ENCODE measurements around the gene FALEC. TPM values are rescaled to one million over a fixed set of nuclear protein-coding genes. Genes with fewer than 3 reads are reported as not detected.

The FALEC gene
- total RNA-seq: not detected in 2 replicates

DNA sequence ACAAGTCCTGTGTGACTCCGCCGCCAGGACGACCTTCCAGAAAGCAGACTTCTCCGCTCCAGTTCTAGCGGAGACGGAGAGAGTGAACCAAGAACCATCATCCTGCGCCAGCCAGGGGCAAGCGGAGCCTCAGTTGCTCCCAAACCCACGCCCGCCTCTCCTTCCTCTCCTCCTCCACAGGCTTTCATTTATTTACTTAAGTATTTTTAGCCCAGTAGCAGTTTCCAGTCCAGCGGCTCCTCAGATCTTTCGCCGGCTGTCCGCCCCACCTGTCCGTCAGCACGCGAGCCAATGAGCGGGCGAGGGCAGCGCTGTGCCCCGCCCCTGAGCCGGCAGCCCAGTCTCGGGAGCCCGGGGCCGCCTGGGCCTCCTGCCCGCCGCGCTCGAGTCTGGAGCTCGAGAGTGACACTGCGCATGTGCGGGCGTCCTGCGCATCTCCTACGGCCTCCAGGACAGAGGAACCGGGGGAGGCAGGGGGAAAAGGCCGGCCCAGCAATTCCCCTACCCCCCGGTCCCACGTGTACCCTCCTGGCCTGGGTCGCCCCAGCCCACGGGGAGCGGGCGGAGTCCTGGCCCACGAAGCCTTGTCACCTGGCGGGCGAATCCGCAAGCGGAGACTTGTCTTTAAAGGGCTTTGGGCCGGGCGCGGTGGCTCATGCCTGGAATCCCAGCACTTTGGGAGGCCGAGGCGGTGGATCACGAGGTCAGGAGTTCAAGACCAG is at the start of gene FALEC:
TSS of gene FALEC (plus strand) at position 425 of the 722 bp plus-strand sequence.
- peak; percentile 72 to 95 for DNase-seq (ENCODE audit: low read depth in 2 of 2)

DNA sequence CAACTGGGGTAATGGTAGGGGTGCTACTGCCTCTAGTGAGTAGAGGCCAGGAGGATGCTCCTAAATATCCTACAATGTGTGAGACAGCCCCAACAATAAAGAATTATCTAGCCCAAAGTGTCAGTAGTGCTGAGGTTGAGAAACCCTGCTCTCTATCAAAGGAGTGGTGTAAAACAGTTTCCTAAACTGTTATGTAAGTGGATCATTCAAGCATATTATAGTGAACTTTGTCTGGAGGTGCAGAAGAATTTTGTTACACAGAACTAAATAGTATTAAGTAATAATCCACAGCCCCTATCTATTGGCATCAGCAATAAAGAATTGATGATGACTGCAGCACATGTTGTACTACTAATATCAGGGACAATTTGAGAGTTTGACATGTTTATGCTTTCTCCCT is 48.6 kb upstream of the FALEC start:
- DNase-seq (ENCODE audit: low read depth in 2 of 2): no peak

- no peak for DNase-seq (ENCODE audit: low read depth in 2 of 2)
Measured at GRCh38 chr1:150469291-150469690, 46.3 kb upstream of the FALEC start.

DNA sequence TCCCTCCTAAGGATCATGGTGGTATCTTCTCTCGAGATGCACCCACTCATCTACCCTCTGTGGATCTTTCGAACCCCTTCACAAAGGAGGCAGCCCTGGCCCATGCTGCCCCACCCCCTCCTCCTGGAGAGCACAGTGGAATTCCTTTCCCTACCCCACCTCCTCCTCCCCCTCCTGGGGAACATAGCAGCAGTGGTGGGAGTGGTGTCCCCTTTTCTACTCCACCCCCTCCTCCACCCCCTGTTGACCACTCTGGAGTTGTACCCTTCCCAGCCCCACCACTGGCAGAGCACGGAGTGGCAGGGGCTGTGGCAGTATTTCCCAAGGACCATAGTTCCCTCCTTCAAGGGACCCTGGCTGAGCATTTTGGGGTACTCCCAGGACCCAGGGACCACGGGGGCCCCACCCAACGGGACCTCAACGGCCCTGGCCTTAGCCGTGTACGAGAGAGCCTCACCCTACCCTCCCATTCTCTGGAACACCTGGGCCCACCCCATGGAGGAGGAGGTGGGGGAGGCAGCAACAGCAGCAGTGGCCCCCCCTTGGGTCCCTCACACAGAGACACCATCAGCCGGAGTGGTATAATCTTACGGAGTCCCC is 42.9 kb upstream of the FALEC start:
- DNase-seq (ENCODE audit: low read depth in 2 of 2): no peak

GRCh38 chr1:150473659-150474058 is 41.9 kb upstream of the FALEC start:
- DNase-seq (ENCODE audit: low read depth in 2 of 2): no peak

DNA sequence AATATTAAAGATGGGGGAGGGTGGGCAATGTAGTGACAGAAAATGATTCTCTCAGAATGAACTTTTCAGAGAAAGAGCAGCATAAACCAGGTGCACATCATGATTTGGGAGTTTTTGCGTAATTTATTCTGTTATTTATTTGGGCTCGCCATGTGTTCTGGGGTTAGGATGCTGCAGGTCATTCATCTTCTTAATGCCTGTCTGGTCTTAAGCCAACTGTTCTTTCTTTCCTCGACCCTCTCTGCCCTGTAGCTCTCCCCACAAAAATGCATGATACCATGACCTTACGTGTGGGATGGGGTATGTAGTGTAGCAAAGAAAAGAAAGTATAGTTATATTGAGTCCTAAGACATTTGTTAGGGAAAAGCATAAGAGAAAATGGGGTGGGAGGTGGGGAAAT is 40.7 kb upstream of the FALEC start:
- DNase-seq (ENCODE audit: low read depth in 2 of 2): no peak

DNA sequence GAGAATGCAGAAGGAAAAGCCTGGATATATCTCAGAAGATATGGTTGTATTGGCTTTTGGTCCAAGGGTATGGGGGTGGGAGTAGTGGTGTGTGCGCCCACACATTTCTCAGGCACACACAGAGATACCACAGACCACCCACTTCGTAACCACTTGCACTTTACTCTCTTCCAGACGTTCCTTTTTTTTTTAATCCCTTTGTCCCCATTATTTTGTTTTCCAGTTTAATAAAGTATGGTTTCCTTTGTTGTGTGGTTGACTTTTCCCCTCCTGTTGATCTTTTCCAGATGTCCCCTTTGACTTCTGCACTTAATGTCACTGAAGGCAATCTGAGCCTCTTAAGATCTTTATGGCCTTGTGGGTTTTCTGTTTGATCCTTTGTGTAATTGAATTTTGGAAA is 38.8 kb upstream of the FALEC start:
- DNase-seq (ENCODE audit: low read depth in 2 of 2): no peak

DNA sequence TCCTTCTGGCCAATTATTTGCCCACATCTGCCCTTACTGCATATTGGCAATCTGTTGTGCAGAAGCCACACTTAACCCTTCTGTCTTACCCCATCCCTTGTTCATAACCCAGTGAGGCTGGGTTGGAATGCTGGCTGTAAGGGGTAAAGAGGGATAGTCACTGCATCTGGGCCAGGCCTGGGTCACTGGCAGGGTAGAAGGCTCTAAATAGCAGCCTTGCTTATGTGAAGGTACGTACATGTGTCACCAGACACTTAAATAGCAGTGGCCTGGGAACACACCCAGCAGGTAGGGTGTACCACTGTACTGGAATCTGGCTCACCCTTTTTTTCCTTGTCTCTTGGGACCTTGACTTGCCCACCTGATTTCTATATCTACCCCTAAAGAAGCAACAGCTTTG is 38.2 kb upstream of the FALEC start:
- DNase-seq (ENCODE audit: low read depth in 2 of 2): no peak

DNA sequence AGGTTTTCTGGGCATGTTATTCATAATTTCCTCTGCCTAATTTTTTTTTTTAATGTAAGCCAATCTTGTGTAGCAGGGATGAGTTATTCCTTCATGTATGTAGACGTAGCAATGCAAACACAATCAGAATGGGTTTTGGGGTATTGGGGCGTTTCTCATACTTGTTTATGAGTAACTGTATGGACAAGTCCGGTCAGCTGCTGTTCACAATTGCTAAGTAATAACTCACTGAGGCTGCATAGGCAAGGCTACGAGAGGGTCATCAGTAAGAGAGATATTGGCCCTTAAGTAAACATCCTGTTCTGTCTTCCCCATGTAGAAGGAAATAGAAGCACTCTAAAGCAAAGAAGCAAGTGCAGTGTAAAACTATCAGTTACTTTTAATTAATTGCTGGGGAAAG is 37.8 kb upstream of the FALEC start:
- DNase-seq (ENCODE audit: low read depth in 2 of 2): peak in 1 of 2 donors; percentile 21

GRCh38 chr1:150479370-150479769 is 36.2 kb upstream of the FALEC start:
- no peak for DNase-seq (ENCODE audit: low read depth in 2 of 2)

DNA sequence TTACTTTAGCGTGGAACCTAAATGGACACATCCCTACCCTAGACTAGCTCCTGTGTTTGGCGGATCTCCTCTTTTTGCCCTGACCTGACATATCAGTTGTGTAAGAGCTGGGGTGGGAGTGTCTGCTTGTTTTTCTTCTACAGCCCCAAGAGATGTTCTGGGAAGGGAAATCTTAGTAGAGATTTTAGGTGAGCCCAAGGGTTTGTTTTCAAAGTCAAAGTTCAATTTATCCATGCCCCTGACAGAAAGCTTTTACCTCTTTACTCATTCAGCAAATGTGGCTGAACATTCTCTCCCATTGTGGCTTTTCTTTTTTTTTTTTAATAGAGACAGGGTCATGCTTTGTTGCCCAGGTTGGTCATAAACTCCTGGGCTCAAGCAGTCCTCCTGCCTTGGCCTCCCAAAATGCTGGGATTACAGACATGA is 35.6 kb upstream of the FALEC start:
- no peak for DNase-seq (ENCODE audit: low read depth in 2 of 2)

DNA sequence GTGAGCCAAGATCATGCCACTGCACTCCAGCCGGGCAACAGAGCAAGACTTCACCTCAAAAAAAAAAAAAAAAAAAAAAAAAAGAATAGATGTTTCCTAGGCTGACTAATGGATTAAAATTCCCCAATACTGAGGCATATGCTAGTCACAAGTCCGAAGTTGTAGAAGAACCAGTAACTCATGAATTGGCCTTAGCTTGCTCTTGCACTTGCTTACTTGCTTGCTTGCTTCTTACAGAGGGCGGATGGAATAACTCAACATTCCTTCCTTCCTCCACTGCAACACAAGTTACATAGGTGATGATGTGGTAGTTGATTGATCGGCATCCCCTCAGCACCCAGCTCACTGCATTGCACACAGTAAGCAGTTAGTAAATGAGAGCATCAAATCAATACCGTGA is 31.1 kb upstream of the FALEC start:
- DNase-seq (ENCODE audit: low read depth in 2 of 2): no peak

DNA sequence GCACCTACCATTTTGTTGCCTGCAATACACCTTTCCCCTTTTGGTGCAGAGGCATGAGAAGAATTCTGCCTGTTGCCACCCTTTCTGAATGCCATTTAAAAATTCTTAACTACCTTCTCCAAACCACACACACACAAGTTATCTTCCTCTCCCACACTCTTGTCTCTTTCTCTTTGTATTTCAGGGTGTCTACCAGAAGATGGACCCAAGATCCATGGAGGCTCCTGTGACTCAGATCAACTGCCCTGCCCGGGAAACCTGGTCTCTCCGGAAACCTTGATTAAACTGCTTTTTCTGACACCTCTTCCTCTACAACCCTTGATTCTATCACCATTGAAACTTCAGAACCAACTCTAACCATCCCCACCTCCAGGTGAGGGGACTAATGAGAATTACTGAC is 30.7 kb upstream of the FALEC start:
- DNase-seq (ENCODE audit: low read depth in 2 of 2): peak in 1 of 2 donors; percentile 13

DNA sequence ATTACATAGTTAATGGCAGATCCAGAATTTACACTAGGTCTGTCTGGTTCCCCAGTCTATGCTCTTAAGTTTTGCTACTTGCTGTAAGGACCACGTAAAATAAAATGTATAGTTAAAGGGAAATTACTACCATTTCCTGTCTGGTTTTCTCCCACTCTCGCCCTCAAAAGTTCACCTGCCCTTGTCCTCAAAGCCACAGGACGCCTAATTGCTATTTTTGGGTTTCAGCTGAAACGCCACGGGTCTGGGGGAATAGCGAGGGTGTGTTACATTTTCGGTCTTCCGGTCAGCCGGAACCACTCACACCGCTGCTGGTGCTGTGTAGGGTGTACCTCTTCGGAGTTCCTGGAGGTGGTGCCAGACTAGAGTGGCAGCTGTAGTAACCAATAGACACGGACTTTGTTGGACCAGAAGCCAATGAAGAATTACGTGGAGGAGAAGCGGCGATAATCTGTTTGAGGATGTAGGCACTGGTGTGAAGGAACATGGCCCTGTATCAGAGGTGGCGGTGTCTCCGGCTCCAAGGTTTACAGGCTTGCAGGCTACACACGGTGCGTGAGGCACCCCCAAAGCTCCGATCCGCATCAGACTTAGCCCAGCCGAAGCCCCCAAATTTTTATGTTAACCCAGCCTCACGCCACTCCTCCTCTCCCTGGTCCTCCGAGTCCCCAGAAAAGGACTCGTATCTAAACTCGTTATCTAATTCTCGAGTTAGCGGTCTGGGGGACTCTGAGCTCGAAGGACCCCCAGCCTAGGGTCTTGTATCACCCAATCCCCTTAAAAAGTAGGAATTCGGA is 28.4 kb upstream of the FALEC start, which contains the start of gene TARS2:
TSS of gene TARS2 (plus strand) at position 454 of the 797 bp plus-strand sequence. CDS start at position 486, 32 bp downstream.
- peak; percentile 98 to 99 for DNase-seq (ENCODE audit: low read depth in 2 of 2)

DNA sequence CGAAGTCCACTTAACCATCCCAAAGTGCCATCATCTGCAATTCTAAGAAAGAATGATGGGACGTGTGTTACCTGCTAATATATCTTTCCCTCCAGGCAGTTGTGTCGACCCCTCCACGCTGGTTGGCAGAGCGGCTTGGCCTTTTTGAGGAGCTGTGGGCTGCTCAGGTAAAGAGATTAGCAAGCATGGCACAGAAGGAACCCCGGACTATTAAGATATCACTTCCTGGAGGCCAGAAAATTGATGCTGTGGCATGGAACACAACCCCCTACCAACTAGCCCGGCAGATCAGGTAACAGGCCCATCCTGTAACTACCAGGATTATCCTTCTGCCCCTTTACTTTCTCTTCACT is 27.8 kb upstream of the FALEC start:
- no peak for DNase-seq (ENCODE audit: low read depth in 2 of 2)

GRCh38 chr1:150493175-150493574 is 22.4 kb upstream of the FALEC start:
- no peak for DNase-seq (ENCODE audit: low read depth in 2 of 2)

DNA sequence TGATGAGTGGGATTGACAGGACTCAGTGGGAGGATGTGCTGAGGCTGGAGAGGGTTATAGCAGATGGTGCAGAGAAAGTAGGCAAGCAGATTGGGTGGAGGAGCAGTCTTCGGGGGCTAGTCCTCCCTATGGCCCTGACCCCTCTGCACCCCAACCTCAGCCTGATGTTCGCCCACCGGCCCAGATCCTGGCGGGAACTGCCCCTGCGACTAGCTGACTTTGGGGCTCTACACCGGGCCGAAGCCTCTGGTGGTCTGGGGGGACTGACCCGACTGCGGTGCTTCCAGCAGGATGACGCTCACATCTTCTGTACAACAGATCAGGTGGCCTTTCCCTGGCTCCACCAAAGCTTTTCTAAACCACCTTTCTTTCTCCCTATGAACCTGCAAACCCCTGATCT is 17.2 kb upstream of the FALEC start:
- DNase-seq (ENCODE audit: low read depth in 2 of 2): no peak

GRCh38 chr1:150505431-150505830 is 10.1 kb upstream of the FALEC start:
- DNase-seq (ENCODE audit: low read depth in 2 of 2): no peak

DNA sequence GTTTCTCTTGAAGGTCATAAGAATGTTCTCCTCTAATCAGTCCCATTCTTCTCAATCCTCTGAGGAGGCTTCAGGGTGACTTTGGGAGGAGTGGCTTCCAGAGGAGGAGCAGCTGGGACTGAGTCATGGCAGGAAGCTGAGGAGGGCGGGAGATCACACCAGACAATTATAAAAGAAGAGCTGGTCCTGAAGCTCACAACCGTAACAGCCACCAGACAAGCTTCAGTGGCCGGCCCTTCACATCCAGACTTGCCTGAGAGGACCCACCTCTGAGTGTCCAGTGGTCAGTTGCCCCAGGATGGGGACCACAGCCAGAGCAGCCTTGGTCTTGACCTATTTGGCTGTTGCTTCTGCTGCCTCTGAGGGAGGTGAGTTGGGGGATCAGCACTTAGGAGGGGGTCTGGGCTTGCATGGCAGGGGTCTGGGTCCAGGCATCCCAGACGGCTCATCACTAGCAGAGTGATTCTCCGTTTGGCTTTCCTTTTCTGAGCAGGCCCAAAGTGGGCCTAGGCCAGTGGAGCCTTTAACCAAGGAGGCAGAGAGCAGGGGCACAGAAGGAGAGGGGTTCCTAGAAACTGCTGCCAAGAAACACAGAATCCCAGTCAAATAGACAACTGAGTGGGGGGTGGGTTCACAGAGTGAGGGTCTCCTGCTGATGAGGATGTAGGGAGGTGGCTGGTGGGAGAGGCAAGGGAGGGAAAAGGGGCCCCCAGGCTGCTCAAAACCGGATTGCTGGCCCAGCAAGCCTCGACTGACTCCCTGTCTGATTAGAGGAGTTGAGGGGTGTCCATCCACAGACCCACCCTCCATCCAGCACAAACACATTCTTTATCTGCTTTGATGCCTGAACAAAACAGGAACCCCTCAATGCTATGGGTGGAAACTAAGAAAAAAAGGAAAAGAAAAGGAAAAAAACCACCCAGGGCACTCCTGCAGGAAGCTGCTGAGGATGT is 7.4 kb upstream of the FALEC start, which contains the start of gene ECM1:
TSS of gene ECM1 (plus strand) at position 198 of the 953 bp plus-strand sequence. CDS start at position 299, 101 bp downstream.
- DNase-seq (ENCODE audit: low read depth in 2 of 2): peak in 1 of 2 donors; percentile 72

- no peak for DNase-seq (ENCODE audit: low read depth in 2 of 2)
Measured at GRCh38 chr1:150508982-150509381, 6.6 kb upstream of the FALEC start.

DNA sequence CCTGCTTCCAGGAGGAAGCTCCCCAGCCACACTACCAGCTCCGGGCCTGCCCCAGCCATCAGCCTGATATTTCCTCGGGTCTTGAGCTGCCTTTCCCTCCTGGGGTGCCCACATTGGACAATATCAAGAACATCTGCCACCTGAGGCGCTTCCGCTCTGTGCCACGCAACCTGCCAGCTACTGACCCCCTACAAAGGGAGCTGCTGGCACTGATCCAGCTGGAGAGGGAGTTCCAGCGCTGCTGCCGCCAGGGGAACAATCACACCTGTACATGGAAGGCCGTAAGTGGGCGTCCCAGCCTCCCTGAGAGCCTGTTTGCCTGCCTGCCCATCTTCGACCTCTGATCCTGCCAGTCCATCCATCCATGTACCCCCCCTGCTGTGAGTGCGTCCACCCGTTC is 4.0 kb upstream of the FALEC start:
- no peak for DNase-seq (ENCODE audit: low read depth in 2 of 2)
